ENCODE data around the gene PLCG1.

DNA sequence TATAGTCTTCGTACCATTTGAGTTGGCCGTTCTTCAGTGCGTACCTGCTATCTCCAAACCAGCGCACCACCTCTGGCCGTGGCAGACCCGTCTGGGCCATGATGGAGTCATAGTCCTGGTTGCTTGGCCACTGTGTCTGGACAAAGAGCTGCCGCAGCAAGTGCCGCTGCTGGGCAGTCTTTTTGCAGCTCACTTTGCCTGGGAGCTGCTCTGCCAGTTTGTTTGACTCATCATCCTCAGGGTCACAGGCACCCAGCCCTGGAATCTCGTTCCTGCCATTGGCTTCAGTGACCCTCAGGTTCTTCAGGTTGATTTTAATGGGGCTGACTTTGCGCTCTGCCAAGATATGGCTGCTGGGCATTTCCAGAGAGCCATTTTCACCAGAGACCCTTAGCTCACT, 65.1 kb downstream of the PLCG1 start:
- no peak for TF ChIP-seq CTCF (IDR thresholded peaks at IDR 0.05)
- TF ChIP-seq POLR2A (IDR thresholded peaks at IDR 0.05): no peak
